Hindlimb muscle (tissue), 1 donor: ENCODE data around the gene INPP5B. TPM values are rescaled to one million over a fixed set of nuclear protein-coding genes. Genes with fewer than 3 reads are reported as not detected.
"Not testable (repeated sequence)": the region's sequence is repeated elsewhere in the genome, so short reads cannot be mapped to it uniquely, and the experiment has no call there.

Source experiments
- DNase-seq: peaks from one replicate; pipeline ENCODE4 v3.0.0-alpha.2; 2013
- polyA plus RNA-seq: library from polyadenylated mRNA; unstranded; fragments of 120-200 nt; gene quantifications from one replicate; pipeline ENCODE4 v1.2.1, GENCODE V29; 2013; ENCODE audit not compliant: insufficient read length

The INPP5B gene
- polyA plus RNA-seq, 1 donor, result 10.6 TPM

GRCh38 chr1:37910886-37911285 is 36.0 kb downstream of the INPP5B start:
- DNase-seq, result not testable (repeated sequence)

GRCh38 chr1:37908531-37908930 is 38.3 kb downstream of the INPP5B start:
- not testable (repeated sequence) for DNase-seq

- DNase-seq, result not testable (repeated sequence)
These were observed 39.3 kb downstream of the INPP5B start for GRCh38 chr1:37907416-37908125.

- not testable (repeated sequence) for DNase-seq
These were observed 40.3 kb downstream of the INPP5B start for GRCh38 chr1:37906591-37906990.

- DNase-seq, result no peak
These were observed 41.1 kb downstream of the INPP5B start for GRCh38 chr1:37905727-37906126.

GRCh38 chr1:37903921-37904320 is 42.9 kb downstream of the INPP5B start:
- not testable (repeated sequence) for DNase-seq

GRCh38 chr1:37902983-37903382 is 43.9 kb downstream of the INPP5B start:
- no peak for DNase-seq

GRCh38 chr1:37901893-37902225 is 45.0 kb downstream of the INPP5B start:
- no peak for DNase-seq

GRCh38 chr1:37901191-37901892 is 45.5 kb downstream of the INPP5B start:
- DNase-seq, result no peak

GRCh38 chr1:37897563-37897962 is 49.3 kb downstream of the INPP5B start:
- DNase-seq, result not testable (repeated sequence)

GRCh38 chr1:37893673-37894072 is 53.2 kb downstream of the INPP5B start:
- DNase-seq, result no peak

- no peak for DNase-seq
These were observed 54.5 kb downstream of the INPP5B start for GRCh38 chr1:37892151-37893047.

GRCh38 chr1:37890378-37891014 is 56.4 kb downstream of the INPP5B start:
- DNase-seq, result no peak

GRCh38 chr1:37888022-37888700 is 58.7 kb downstream of the INPP5B start:
- DNase-seq, result no peak

- DNase-seq, result no peak
These were observed 62.7 kb downstream of the INPP5B start for GRCh38 chr1:37884145-37884544.

GRCh38 chr1:37883671-37884070 is 63.2 kb downstream of the INPP5B start:
- DNase-seq, result no peak

GRCh38 chr1:37879865-37880264 is 67.0 kb downstream of the INPP5B start:
- DNase-seq, result no peak

GRCh38 chr1:37878071-37878470 is 68.8 kb downstream of the INPP5B start:
- DNase-seq, result no peak

- DNase-seq, result no peak
These were observed 71.0 kb downstream of the INPP5B start for GRCh38 chr1:37875833-37876232.

- DNase-seq, result no peak
These were observed 74.2 kb downstream of the INPP5B start for GRCh38 chr1:37872692-37873091.

GRCh38 chr1:37868466-37868865 is 78.4 kb downstream of the INPP5B start:
- DNase-seq, result no peak

GRCh38 chr1:37867784-37868183 is 79.1 kb downstream of the INPP5B start:
- DNase-seq, result no peak
